Dermis microvascular lymphatic vessel endothelial cell (primary cell): ENCODE measurements around the gene SEPTIN2. TPM values are rescaled to one million over a fixed set of nuclear protein-coding genes. Genes with fewer than 3 reads are reported as not detected.
"Not testable (repeated sequence)": the region's sequence is repeated elsewhere in the genome, so short reads cannot be mapped to it uniquely, and the experiment has no call there.

Source experiments
- DNase-seq, 2 donors: peaks; one replicate each; pipeline versions ENCODE4 v3.0.0 to v3.0.0-alpha.2; 2010; ENCODE audit warnings: low read depth in 2 of 2
- total RNA-seq: library from RNA; depleted of rRNA; stranded (reverse); fragments of >200 nt; gene quantifications from 2 replicates; pipeline ENCODE4 v1.2.1, GENCODE V29; 2014

SEPTIN2 gene
- 383 and 471 TPM in 2 replicates for total RNA-seq

DNA sequence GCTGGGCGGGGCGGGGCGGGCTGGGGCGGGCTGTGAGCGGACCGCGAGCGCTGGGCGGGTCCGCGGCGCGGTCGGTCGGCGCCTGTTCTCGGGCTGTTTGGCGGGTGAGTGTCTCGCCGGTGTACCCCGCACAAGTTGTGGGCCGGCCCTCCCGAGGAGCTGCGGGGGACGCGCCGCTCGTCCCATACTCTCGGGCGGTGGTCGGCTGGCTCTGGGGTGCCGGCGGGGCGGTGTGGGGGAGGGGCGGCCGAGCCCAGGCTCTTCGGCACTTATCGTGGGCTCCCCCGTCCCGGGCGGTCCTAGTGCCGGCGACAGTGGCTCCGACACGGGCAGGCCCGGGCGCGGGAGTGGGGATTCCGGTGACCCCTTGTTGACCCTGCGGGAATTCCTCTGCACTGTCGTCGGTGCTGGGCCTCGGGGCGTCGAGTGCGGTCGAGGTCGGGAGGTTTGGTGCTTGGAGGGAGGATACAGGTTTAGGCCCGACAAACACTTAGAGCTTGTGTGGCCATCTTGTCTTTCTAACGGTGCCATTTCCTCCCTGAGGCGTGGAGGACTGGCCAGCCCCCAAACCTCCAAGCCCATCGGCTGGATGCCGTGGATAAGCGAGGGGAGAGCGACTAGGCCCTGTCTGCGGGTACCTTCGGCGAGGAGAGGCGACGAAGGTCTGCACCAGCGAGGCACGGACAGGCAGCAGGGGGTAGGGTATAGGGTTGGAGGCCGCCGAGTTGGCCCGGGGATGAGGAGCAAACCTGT lies at the start of gene SEPTIN2:
SEPTIN2 (plus strand) TSS at position 47 of the 753 bp plus-strand sequence. CDS start 8,308 bp downstream, outside the sequence.
- DNase-seq, result peak in 1 of 2 donors; percentile 66

DNA sequence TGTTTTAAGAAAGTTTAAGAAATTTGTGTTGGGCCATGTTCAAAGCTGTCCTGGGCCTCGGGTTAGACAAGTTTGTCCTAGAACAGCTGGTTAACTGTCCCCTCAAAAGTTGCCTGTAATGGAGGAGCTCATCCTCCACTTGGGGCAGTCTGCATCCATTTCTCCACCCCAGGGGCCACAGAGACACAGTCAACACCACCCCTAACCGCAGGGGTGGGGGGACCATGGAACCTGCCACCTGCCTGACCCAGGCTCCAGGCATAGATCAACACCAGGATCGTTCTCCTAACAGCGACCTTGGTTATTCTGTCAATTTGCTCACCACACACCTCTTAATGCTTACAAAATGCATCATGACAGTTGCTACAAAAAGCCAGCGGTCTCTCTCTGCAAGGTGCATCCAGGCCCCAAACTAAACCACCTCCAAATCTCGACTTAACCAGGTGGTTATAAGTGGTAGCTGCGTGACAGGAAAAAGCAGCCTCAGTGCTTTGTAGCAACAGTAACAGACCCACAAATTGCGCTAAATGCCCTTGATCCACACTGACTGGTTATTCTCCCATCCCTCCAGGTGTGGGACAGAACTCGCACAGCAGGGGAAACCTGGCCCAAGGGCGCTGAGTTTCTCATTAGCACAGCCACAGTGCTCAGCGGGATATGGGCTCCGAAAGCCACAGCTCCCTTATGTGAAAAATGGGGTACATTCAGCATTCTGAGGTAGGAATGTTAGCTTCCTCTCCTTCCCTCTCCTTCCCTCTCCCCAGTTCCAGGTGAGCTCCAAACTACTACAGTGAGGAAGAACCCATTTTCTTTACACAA lies 48.3 kb upstream of the SEPTIN2 start:
- DNase-seq, result no peak

DNA sequence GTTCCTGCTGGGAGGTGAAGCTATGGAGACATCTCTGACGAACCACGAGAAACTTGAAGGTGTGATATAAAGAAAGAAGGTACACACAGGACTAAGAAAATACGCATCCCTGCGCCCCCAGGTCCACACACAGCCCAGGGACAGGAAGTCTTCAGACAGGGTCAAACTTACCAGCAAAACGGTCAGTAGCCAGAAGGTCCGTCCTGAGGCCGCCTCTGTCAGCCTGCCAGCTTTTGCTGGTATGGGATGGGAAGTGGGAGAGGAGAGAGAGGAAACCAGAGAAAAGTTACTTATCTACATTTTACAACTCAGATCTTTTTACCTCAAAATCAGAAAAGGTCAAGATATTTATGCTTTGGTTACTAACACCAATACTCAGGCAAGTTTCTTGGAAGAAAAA lies 47.4 kb upstream of the SEPTIN2 start:
- DNase-seq, result peak in 1 of 2 donors; percentile 32

DNA sequence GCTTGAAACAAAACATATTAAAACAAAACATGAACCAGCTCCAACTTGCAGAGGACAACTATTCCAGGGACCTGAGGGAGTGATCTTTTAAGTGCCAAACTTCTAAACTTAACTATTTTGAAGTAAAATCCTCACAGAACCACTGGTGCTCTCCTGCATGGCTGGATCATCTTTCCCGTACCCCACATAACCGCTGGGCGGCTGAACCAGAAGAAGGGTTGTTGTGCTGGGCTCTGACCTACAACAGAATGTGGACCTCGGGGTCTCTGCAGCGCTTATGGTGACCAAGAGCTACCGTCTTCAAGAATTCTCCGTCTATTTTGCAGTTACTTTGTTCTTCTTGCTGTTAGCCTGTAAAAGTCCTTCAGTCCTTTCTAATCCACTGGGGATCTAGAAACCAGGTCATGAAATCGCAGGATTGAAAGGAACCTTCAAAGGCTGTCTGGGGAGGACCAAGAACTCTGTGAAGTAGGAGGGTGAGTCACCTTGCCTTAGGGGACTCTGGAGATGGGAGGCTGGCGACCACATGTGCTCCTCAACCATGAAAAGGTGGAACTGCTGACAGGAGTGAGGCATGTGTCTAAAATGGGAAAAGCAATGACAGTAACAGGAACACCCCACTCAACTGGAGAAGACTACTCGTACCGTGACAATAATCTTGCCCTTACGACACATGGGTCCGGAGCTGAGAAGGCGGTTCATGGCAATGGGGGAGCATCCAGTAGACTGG lies 46.8 kb upstream of the SEPTIN2 start:
- DNase-seq, result no peak

DNA sequence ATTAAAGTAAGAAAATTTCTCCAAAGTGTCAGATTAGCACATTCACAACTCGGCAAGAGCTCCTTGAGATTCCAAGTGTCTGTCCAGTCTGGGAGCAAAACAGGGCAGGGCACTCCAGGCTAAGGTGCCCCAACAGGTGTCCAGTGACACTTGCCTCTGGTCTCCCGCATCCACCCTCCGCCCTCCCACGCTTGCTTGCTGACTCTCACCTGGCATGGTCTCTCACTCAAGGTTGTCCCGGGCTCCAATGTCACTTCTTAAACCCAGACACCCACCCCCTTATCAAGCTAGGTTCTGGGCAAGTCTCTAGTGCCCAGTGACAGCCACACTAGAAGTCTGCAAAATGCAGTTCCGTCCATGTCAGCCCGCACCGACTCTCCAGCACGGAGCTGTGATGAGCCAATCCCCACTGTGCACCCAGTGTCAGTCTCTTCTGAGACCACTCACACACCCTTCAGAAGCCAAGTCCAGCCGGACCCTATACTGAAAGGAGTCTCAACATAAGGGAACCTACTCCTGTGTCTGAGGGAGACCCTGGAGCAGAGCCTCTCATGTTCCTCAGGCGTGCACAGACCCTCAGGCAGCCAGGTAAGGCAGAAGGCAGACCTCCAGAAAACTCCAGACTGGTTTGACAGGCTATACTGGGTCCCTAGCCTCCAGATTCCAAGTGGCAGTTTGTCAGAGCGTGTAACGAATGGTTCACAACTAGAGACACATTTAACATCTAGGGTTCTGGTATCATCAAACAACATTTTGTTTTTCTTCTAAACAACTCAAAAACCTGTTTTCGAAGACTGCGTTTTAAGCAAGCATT lies 45.8 kb upstream of the SEPTIN2 start:
- no peak for DNase-seq

DNA sequence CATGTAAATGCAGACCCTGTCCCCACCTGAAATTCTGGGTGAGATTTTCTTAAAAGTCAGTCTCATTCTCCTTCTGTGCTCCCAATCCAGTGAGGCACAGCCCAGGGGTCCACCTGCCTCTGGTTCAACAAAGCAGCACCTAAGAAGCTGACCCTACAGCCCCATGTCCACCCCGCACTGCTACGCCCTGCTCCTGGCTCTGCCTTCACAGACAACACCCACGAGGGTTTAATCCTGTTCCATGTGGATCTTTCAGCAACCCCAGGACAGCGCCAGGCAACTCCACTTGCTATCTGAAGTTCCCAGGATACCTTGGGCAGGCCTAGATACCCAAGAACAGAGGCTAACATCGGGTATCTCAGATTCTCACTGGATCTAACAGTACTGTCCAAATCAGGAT lies 45.2 kb upstream of the SEPTIN2 start:
- no peak for DNase-seq

DNA sequence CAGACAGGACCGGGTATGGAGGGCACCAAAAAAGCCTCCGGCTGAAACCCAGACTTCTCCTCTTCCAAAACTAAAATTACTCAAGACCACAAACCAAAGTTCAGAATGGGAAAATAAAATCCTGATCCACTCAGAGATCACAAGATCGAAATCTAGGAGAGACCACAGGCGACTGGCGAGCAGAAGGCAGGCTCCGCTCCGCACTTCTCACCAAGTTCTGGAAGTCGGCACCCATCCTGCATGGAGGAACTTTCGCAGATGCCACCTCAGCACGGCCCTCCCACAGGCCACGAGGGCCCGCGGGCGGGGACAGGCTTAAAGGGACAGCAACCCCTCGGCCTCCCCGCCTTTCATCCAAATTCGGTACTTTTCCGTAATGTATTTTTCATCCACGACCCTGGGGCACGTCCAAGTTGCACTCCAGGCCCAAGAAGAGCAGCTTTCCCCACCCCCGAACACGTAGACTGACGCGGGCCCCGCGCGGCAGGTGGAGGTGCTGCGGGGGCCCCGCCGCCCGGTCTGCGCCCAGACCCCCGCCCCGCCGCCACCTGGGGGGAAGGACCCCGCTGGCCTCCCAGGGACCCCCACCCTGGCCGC lies 43.9 kb upstream of the SEPTIN2 start:
- peak; percentile 39 to 88 for DNase-seq

DNA sequence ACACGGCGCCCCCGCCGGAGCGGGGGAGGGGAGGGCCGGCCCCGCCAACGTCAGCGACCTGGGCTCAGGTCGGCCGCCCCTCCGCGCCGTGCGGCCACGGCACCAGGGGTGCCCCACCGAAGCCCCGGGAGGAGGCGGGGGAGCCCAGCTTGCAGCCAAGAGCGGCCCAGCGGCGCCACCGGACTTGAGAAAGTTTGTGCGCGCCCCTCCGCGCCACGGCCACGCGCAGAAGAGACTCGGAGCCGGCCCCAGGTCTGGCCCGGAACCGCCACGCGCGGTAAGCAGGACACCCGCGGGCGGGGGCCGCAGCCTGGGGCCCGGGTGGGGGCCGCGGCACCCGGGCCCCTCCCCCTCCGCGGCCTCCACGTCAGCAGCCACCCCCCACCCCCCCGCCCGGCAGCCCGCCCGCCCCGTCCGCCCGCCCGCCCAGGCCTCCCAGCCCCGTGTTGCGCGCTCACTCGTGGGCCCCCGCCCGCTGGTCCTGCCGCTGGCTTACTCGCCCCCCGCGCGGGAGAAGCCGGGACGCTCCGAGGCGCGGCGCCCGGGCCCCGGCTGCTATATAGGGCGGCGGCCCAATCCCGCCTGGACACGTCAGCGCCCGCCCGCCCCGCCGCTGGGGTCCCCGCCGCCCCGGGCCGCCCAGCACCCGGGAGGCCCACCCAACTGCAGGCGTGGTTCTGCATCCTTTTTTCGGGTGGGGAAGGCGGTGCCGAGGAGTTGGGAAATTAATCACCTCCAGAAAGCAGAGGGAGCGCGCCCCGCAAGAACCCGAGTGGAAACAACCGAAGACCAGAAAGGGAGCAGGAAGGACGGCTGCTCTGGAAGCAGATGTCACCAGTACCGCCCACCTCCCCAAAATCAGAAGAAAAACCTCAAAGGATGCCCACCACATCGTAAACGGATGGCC lies 43.2 kb upstream of the SEPTIN2 start:
- DNase-seq, result peak in 1 of 2 donors; percentile 75

DNA sequence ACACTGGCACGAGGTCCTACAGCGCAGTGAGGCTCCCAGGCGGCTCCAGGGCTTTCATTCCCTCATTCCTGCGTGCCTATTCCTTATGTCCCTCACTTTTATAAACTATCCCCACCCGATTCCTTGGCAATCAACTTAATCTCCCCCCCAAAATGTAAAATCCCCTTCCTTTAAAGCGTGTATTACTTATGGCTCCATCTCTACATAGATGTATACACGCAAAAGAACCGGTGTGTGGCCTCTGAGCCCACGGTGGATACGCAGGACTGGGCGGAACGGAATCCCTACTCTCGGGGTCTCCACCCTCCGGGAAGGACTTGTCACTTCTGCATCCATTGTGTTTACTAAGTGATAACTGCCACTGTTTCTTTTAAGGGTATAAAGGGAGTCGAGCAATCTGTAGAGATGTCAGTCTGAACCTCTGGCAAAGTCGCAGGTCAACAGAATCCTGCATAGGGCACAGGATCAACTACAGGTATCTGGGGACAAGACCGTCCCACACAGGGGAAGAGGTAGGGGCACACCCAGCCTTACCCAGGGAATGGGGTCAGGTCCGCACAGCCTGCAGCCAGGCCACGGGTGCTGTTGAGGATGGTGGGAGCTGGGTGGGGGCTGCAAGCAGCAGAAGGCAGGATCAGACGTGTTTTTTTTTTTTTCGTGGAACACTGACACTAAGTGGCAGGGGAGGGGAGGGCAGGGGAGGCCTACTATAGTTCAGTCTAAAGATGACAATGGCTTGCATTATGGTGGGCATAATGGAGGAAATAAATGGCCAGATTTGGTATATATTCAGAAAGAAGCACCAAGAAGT lies 42.3 kb upstream of the SEPTIN2 start:
- DNase-seq, result no peak

DNA sequence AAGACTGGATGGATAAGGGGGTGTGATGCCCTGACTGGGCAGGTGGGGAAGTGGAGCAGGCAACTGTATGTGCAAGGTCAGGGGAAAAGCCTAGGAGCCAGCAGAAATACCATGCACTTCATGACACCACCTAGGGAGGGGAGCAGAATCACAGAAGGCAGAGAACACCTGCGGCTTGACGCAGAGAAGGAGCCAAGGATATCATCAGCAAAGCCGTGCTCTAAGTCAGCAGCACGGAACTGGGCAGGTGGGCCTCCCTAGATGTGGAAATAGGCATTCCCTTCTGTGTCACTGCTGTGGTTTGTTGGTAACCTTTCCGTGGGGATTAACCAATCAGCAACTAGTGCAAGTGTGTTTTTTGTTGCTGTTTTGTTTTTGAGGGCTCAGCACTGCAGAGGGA lies 41.6 kb upstream of the SEPTIN2 start:
- no peak for DNase-seq

DNA sequence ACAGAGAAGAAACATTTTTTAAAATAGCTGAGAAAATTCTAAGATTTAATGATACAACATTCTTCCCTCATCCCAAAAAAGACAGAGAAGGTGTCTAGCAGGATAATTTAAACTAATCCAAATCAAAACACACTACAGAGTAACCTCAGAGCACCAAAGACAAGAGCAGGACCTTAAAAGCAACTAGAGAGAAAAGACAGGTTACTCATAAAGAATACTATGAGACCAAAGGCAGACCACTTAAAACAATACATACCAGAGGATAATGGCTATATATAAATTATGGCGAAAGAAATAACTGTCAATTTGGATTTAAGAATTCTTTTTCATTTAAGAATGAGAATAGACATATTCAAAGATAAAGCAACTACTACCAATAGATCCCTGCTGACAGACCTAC lies 40.2 kb upstream of the SEPTIN2 start:
- DNase-seq, result no peak

DNA sequence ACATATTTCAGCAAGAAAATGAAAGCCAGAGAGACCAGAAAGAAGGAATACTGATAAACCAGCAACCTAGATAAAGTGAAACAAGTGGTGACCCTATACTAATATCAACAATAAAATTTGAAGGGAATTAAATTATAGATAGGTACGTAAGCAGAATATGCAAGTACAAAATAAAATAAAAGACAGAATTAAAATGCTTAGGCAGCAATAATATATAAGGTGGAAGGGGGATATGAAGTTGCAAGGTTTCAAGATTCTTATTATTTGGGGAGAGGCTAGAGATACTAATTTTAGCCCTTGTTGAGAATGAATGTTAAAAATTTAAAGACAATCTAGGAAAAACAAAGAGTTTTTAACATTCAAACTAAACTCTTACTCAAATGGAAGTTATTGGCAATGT lies 39.8 kb upstream of the SEPTIN2 start:
- no peak for DNase-seq

DNA sequence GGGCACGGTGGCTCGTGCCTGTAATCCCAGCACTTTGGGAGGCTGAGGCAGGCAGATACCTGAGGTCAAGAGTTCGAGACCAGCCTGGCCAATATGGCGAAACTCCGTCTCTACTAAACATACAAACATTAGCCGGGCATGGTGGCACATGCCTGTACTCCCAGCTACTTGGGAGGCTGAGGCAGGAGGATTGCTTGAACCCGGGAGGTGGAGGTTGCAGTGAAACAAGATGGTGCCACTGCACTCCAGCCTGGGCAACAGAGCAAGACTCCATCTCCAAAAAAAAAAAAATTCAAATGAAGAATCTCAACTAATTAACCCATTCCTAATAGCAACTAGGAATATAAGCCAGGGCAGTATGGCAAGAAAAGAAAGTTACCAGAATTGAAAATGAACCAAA lies 37.4 kb upstream of the SEPTIN2 start:
- not testable (repeated sequence) for DNase-seq

DNA sequence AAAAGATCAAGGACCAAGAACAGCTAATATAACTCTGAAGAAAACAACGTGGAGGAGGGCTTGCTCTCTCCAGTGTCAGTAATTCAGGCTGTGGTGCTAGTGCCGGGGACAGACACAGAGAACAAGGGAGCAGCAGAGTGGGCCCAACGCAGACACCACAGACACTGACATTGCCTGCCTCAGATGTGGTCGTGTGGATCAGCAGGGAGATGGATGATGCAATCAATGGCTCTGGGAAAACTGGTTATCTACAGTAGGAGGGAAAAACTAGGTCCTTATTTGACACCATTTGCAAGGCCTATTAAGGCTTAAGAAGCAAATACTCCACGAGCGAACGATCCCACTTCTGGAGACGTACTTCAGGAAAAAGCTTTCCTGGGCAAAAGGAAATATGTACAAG lies 36.3 kb upstream of the SEPTIN2 start:
- DNase-seq, result no peak

DNA sequence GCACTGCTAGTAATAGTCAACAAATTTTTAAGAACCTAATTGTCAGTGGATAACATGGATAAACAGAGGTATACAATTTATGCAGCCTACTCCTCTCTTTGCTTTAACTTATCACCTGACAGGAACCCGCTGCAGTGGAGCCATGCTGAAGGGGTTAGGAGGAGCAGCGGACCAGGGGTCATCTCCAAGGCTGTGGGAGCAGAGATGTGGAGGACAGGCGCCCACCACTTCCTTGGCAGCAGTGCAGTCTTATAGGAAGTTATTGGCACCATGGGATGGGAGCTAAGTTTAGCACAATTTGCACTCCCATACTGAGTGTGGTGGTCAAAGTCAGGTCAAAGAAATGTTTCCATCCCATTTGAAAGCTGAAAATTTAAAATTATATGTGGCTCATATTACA lies 35.9 kb upstream of the SEPTIN2 start:
- DNase-seq, result no peak

DNA sequence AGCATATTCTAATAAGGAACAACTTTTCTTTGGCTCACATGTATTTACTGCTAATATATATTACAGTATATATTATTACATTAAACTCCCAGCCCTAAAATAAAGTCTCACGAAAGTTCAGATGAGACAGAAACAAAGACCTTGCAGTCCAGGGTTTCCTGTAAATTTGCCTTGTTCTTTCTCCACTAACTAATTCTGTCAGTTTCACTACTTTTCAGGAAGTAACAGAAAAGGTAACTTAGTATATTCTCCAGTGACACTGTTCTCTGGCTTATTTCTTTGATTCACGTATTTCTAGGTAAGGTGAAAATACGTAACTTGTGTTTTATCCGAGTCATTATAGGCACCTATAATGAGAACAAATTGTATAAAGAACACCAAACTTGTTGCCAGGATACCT lies 35.4 kb upstream of the SEPTIN2 start:
- DNase-seq, result no peak

DNA sequence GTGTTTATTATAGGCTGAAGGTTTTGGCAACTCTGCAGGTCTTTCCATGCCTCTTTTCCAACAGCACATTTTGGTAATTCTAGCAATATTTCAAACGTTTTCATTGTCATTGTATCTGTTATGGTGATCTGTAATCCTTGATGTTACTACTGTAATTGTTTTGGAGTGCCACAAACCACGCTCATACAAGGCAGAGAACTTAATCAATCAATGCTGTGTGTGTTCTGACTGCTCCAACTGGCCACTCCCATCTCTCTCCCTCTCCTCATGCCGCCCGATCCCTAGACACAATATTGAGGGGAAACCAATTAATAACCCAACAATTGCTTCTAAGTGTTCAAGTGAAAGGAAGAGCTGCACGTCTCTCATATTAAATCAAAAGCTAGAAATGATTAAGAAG lies 33.2 kb upstream of the SEPTIN2 start:
- no peak for DNase-seq

DNA sequence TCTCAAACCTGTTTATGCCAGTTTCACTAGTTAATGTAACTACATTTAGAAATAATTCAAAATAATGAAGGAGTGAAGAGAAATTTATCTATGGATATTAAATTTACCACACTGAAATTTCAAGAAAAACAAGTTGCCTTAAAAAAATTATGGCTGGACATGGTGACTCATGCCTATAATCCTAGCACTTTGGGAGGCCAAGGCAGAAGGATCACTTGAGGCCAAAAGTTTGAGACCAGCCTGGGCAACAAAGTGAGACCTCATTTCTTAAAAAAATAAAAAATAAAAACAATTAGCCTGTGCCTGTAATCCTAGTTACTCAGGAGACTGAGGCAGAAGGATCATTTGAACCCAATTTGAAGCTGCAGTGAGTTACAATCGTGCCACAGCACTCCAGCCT lies 30.1 kb upstream of the SEPTIN2 start:
- DNase-seq, result no peak
